Mucosa of rectum (tissue), 2 donors: ENCODE measurements around the gene DLGAP5.

ENCODE experiments used
- H3K27ac ChIP-seq, 2 donors: one replicate each; pipeline ENCODE4 v1.7.0; 2013; ENCODE audit warnings: inconsistent platforms in 2 of 2, low read depth in 2 of 2, low read length in 2 of 2
- H3K27me3 ChIP-seq, 2 donors: one replicate each; pipeline ENCODE4 v1.7.0; 2013; ENCODE audit warnings: low read length in 2 of 2; ENCODE audit not compliant: control insufficient read depth in 2 of 2, insufficient read depth in 2 of 2
- H3K36me3 ChIP-seq, 2 donors: one replicate each; pipeline ENCODE4 v1.7.0; 2013; ENCODE audit warnings: low read length in 2 of 2; ENCODE audit not compliant: control insufficient read depth in 2 of 2, insufficient read depth in 2 of 2
- H3K4me1 ChIP-seq, 2 donors: one replicate each; pipeline ENCODE4 v1.7.0; 2013; ENCODE audit warnings: low read length in 2 of 2, mild to moderate bottlenecking in 1 of 2; ENCODE audit not compliant: control insufficient read depth in 2 of 2, insufficient read depth in 2 of 2
- H3K4me3 ChIP-seq, 2 donors: one replicate each; pipeline ENCODE4 v1.7.0; 2013; ENCODE audit warnings: low read length in 2 of 2
- H3K9ac ChIP-seq, 2 donors: one replicate each; pipeline ENCODE4 v1.7.0; 2013; ENCODE audit warnings: low read length in 2 of 2, low read depth in 1 of 2, mild to moderate bottlenecking in 1 of 2
- H3K9me3 ChIP-seq, 2 donors: one replicate each; pipeline ENCODE4 v1.7.0; 2013; ENCODE audit warnings: low read length in 2 of 2; ENCODE audit not compliant: control insufficient read depth in 2 of 2
- donor health status: healthy.
- donor health status: Normal muscosa, but diverticular disease.

DLGAP5 gene

GRCh38 chr14:55131370-55132137 lies 59.8 kb downstream of the DLGAP5 start:
- peaks cover 31 to 36% of the 10 kb centered on the region in 2 donors for H3K4me1 ChIP-seq
- H3K9ac ChIP-seq: peak overlapping the region; percentile 65 to 96
- peak overlapping the region; percentile 96 to 99 for H3K27ac ChIP-seq
- peaks cover 28 to 32% of the 10 kb centered on the region in 2 donors for H3K36me3 ChIP-seq
- H3K4me3 ChIP-seq: peak overlapping the region; percentile 81 to 91
- no peaks in the 10 kb centered on the region for H3K9me3 ChIP-seq
- no peaks in the 10 kb centered on the region for H3K27me3 ChIP-seq

- no peaks in the 10 kb centered on the region for H3K27me3 ChIP-seq
- peak overlapping the region; percentile 96 for H3K9ac ChIP-seq
- peak overlapping the region; percentile 96 to 99 for H3K27ac ChIP-seq
Measured at GRCh38 chr14:55130196-55130550, 61.2 kb downstream of the DLGAP5 start.

GRCh38 chr14:55129428-55130195 lies 61.8 kb downstream of the DLGAP5 start:
- Histone ChIP-seq H3K9ac (peak overlapping the region; percentile 96), H3K36me3 (peaks cover 22% of the 10 kb centered on the region in 2 donors), H3K9me3 (no peaks in the 10 kb centered on the region), H3K27ac (peak overlapping the region; percentile 96 to 99), H3K27me3 (no peaks in the 10 kb centered on the region), H3K4me3 (peak overlapping the region; percentile 81 to 91), H3K4me1 (peaks cover 37 to 47% of the 10 kb centered on the region in 2 donors)

More at GRCh38 chr14:55130196-55130550, 61.2 kb downstream of the DLGAP5 start:
- H3K9me3 ChIP-seq: no peaks in the 10 kb centered on the region
- H3K4me3 ChIP-seq: peak overlapping the region; percentile 81 to 91
- H3K4me1 ChIP-seq: peaks cover 35 to 41% of the 10 kb centered on the region in 2 donors
- peaks cover 22 to 24% of the 10 kb centered on the region in 2 donors for H3K36me3 ChIP-seq

GRCh38 chr14:55129086-55129427 lies 62.3 kb downstream of the DLGAP5 start, which contains the start of gene LGALS3:
Gene LGALS3, plus strand, starts transcription at chr14:55129252. Its CDS starts 8,122 bp downstream, at chr14:55137374.
- H3K27ac ChIP-seq: peak within 1 kb of the TSS; percentile 96 to 99
- peak within 1 kb of the TSS; percentile 81 to 91 for H3K4me3 ChIP-seq
- H3K4me1 ChIP-seq: peaks cover 35 to 51% of the 10 kb centered on the region in 2 donors
- no peaks in the 10 kb centered on the region for H3K9me3 ChIP-seq
- peaks cover 17 to 20% of the 10 kb centered on the region in 2 donors for H3K36me3 ChIP-seq
- H3K9ac ChIP-seq: peak within 1 kb of the TSS; percentile 96
- no peaks in the 10 kb centered on the region for H3K27me3 ChIP-seq

- Histone ChIP-seq H3K36me3 (peaks cover 12 to 15% of the 10 kb centered on the region in 2 donors), H3K9me3 (no peaks in the 10 kb centered on the region), H3K4me3 (peak overlapping the region; percentile 69 to 91), H3K27ac (peak overlapping the region; percentile 96 to 99), H3K9ac (peak overlapping the region; percentile 66 to 96), H3K27me3 (no peaks in the 10 kb centered on the region), H3K4me1 (peaks cover 38 to 52% of the 10 kb centered on the region in 2 donors)
Measured at GRCh38 chr14:55128386-55129085, 62.8 kb downstream of the DLGAP5 start.

GRCh38 chr14:55127460-55127951 lies 63.9 kb downstream of the DLGAP5 start:
- Histone ChIP-seq H3K36me3 (peaks cover 6 to 10% of the 10 kb centered on the region in 2 donors), H3K27ac (peak overlapping the region; percentile 96 to 99), H3K4me3 (peak overlapping the region; percentile 5 to 38), H3K9ac (peak overlapping the region in 1 of 2 donors; percentile 42), H3K27me3 (no peaks in the 10 kb centered on the region), H3K4me1 (peaks cover 38 to 57% of the 10 kb centered on the region in 2 donors), H3K9me3 (no peaks in the 10 kb centered on the region)

GRCh38 chr14:55126932-55127459 lies 64.4 kb downstream of the DLGAP5 start:
- H3K4me1 ChIP-seq: peaks cover 39 to 61% of the 10 kb centered on the region in 2 donors
- H3K27ac ChIP-seq: peak overlapping the region; percentile 96 to 99
- H3K27me3 ChIP-seq: no peaks in the 10 kb centered on the region
- peaks cover 6 to 8% of the 10 kb centered on the region in 2 donors for H3K36me3 ChIP-seq
- H3K9me3 ChIP-seq: no peaks in the 10 kb centered on the region
- peak overlapping the region; percentile 38 to 51 for H3K4me3 ChIP-seq
- H3K9ac ChIP-seq: peak overlapping the region; percentile 50 to 65

GRCh38 chr14:55126034-55126433 lies 65.4 kb downstream of the DLGAP5 start:
- H3K27ac ChIP-seq: peak overlapping the region; percentile 96 to 99
- H3K9me3 ChIP-seq: no peaks in the 10 kb centered on the region
- peak overlapping the region in 1 of 2 donors; percentile 51 for H3K4me3 ChIP-seq
- H3K9ac ChIP-seq: peak overlapping the region; percentile 15 to 65
- H3K4me1 ChIP-seq: peaks cover 41 to 61% of the 10 kb centered on the region in 2 donors
- peaks cover under 1 to 1% of the 10 kb centered on the region in 2 donors for H3K36me3 ChIP-seq
- H3K27me3 ChIP-seq: no peaks in the 10 kb centered on the region

GRCh38 chr14:55125403-55125802 lies 66.0 kb downstream of the DLGAP5 start:
- Histone ChIP-seq H3K4me3 (peak overlapping the region; percentile 14 to 37), H3K9ac (peak overlapping the region; percentile 38 to 74), H3K27ac (peak overlapping the region; percentile 96 to 99), H3K9me3 (no peaks in the 10 kb centered on the region), H3K27me3 (no peaks in the 10 kb centered on the region), H3K4me1 (peaks cover 47 to 66% of the 10 kb centered on the region in 2 donors), H3K36me3 (no peaks in the 10 kb centered on the region)
